ENCODE data around the gene CERK.

The CERK gene

DNA sequence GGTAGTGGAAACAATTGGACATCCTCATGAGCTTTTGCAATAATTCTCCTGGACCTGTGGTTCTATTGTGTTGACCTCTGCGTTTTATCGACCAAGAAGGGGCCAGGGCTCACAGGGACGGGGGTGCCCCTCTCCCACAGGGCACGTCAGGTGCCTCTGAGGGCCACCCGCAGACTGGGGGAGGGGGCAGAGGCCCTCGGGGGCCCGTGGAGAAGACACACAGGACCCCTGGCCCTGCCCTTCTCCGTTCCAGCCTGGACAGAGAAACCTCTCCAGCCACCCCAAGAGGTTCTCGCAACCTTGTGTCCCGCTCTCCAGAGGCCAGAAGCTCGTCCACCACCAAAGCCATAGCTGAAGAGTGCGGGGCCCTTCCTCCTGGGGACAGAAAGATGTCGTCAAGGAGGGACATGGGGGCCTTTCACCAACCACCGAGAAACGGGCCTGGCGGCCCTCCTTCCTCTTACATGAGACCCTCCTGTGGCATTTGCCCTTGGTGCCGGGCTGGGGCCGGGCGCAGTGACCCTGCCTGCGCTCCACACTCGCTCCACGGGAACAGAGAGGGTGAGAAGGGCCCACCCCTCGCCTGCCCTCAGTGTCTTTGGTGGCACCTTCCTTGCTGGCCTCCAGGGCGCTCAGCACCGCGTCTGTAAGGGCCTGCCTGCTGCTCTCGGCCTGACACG is 60.6 kb downstream of the CERK start:
- DNase-seq (ENCODE audit: low spot score) = no peak

GRCh38 chr22:46676881-46677280 is 61.2 kb downstream of the CERK start:
- no peak for DNase-seq (ENCODE audit: low spot score)

DNA sequence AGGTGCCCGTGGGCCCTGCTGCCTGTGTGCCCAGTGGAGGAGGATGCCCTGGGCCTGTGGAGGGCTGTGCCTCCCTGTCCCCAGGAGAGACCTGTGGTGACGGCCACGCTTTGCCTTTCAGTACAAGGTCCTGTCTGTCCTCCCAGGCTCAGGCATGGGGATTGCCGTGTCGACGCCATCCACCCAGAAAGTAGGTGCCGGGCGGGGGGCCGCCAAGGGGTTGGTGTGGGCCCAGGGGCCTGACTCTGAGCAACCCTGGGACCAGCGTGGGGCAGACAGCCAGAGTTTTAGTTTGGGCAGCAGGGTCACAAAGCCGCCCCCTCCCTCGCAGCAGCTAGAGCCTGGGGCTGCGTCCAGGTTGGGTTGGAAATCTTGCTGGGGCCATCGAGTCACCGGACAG is 61.6 kb downstream of the CERK start:
- no peak for DNase-seq (ENCODE audit: low spot score)

- DNase-seq (ENCODE audit: low spot score) = no peak
Observed at GRCh38 chr22:46675938-46676337, 62.1 kb downstream of the CERK start.

GRCh38 chr22:46675479-46675878 is 62.6 kb downstream of the CERK start:
- no peak for DNase-seq (ENCODE audit: low spot score)

DNA sequence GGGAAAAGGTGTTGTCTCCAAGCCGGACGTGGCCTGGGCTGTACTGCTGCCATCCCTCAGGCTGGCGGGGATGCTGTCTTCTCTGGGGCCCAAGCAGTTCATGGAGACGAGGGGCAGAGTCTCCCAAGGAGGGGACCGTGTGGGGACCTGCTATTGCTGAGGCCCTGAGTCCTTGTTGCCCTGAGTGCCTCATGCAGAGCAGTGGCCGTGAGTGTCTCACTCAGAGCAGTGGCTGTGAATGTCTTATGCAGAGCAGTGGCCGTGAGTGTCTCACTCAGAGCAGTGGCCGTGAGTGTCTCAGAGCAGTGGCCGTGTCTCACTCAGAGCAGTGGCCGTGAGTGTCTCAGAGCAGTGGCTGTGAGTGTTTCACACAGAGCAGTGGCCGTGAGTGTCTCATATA is 63.1 kb downstream of the CERK start:
- DNase-seq (ENCODE audit: low spot score) = no peak

DNA sequence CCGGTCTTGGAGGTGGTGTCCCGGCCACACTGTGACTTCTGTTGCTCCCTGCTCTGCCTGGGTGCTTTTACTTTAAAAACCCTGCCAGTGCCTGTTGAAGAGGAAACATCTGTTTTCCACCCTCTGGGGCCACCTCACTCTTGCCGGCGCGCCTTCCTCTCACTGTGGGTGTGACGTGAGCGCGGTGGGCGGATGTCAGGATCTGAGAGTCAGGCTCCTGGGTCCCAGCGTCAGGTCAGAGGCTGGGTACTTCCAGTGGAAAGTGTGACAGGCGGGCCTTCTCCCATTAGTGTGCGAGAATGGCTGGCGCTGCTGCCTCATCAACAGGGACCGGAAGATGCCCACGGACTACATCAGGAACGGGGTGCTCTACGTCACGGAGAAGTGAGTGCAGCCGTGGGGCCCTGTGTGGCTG is 63.7 kb downstream of the CERK start:
- no peak for DNase-seq (ENCODE audit: low spot score)

GRCh38 chr22:46673662-46674236 is 64.3 kb downstream of the CERK start:
- no peak for DNase-seq (ENCODE audit: low spot score)

DNA sequence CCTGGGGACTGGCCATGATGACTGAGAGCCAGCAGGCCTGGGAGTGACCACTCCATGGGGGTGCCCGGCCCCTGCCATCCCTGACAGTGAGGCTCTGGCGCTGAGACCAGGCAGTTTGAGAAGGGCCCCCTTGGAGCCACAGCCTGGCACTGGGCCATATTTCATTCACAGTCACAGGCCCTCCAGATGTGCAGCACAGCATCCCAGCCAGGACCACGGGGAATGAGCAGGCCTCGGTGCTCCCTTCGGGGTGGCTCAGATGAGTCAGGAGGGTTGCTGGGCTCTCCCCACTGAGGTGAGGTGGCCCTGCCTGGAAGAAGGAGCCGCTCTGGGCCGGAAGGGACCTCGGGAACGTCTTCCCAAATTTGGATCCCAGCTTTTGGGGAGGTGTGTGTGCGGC is 64.8 kb downstream of the CERK start:
- DNase-seq (ENCODE audit: low spot score) = no peak

DNA sequence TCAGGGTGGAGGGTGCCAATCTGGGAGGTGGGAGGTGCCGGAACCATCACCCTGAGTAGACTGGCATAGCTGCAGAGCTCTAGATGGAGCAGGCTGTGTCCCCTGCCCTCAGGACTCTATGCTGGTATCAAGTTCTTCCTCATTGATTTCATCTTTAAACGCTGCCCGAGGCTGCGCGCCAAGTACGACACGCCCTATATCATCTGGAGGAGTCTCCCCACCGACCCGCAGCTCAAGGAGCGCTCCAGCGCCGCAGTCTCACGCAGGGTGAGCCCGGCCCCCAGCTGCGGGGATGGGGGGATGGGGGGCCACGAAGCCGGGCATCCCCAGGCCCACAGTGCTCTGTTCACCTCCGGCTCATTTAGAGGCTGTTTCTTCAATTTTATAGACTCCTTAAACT is 65.3 kb downstream of the CERK start:
- DNase-seq (ENCODE audit: low spot score) = no peak

- DNase-seq (ENCODE audit: low spot score) = no peak
Observed at GRCh38 chr22:46671824-46672432, 66.1 kb downstream of the CERK start.

- DNase-seq (ENCODE audit: low spot score) = no peak
Observed at GRCh38 chr22:46669201-46669600, 68.9 kb downstream of the CERK start.

DNA sequence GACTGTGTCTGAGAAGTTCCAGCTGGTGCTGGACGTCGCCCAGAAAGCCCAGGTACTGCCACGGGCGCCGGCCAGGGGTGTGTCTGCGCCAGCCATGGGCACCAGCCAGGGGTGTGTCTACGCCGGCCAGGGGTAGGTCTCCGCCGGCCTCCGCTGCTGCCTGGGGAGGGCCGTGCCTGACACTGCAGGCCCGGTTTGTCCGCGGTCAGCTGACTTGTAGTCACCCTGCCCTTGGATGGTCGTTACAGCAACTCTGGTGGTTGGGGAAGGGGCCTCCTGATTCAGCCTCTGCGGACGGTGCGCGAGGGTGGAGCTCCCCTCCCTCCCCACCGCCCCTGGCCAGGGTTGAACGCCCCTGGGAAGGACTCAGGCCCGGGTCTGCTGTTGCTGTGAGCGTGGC is 69.9 kb downstream of the CERK start:
- DNase-seq (ENCODE audit: low spot score) = no peak

DNA sequence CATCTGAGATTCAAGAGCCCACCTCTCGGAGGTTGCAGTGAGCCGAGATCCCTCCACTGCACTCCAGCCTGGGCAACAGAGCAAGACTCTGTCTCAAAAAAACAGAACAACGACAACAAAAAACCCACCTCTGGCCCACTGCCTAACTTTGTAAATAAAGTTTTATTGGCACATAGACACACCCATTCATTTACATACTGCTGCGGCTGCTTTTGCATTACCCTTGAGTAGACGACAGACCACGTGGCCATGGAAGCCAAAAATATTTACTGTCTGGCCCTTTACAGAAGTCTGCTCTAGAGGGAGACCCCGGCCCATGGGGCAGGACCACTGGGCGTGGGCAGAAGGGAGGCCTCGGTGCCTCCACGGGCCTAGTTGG is 70.8 kb downstream of the CERK start:
- no peak for DNase-seq (ENCODE audit: low spot score)

DNA sequence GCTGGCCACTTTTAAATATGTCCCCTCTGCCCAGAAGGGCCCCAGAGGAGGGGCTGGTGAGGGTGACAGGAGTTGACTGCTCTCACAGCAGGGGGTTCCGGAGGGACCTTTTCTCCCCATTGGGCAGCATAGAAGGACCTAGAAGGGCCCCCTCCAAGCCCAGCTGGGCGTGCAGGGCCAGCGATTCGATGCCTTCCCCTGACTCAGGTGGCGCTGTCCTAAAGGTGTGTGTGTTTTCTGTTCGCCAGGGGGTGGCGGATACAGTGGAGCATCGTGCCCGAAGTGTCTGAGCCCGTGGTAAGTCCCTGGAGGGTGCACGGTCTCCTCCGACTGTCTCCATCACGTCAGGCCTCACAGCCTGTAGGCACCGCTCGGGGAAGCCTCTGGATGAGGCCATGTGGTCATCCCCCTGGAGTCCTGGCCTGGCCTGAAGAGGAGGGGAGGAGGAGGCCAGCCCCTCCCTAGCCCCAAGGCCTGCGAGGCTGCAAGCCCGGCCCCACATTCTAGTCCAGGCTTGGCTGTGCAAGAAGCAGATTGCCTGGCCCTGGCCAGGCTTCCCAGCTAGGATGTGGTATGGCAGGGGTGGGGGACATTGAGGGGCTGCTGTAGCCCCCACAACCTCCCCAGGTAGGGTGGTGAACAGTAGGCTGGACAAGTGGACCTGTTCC is 71.3 kb downstream of the CERK start:
- DNase-seq (ENCODE audit: low spot score) = no peak

GRCh38 chr22:46665751-46666280 is 72.2 kb downstream of the CERK start:
- DNase-seq (ENCODE audit: low spot score) = no peak

DNA sequence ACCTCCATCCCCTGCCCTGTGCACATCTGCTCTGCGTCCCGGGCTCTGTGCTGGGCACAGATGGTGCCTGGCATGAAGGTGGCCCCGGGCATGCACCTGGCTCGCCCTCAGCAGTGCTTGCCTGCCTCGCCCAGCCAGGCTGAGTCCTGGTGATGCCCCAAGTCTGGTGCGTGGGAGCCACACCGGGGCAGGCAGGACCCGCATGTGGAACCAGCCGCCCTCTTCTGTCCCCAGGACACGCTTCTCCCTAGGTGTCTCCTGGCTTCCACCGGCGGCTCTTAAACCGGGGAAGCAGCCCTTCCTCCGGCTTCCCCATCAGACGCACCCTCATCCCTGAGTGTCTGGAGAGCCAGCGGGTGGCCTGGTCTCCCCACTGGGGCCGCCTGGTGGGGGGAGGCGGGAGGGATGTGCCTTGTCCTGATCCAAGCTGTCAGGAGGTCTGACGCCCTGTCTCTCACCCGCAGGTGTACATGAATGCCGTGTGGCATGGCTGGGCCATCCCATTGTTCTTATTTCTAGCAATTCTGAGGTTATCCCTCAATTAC is 72.8 kb downstream of the CERK start:
- DNase-seq (ENCODE audit: low spot score) = no peak

DNA sequence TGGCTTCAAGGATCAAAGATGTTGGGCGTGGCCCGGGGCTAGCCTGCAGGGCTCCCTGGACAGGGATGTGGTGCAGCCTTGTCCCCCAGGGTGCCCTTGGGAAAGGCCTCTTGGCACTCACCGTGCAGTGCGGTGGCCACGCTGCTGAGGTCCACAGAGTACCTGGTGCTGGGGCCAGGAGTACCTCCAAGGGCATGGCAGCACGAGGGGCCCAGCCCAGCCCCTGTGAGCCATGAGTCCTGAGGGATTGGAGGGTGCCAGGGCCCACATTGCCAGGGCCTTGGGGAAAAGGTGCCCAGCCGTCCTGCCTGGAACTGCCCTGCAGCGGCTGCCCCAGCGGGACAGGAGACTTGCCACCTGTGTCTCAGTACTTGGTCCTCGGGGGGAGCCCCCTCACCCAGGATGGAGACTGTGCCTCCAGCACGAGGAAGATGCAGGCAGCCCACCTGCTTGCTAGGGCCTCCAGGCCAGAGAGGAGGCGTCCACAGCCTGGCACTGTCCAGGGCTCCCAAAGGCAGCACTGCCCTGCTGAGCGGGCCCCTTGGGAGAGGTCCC is 73.7 kb downstream of the CERK start:
- no peak for DNase-seq (ENCODE audit: low spot score)

- no peak for DNase-seq (ENCODE audit: low spot score)
Observed at GRCh38 chr22:46663436-46664100, 74.5 kb downstream of the CERK start.

- DNase-seq (ENCODE audit: low spot score) = no peak
Observed at GRCh38 chr22:46663001-46663400, 75.1 kb downstream of the CERK start.

- no peak for DNase-seq (ENCODE audit: low spot score)
Observed at GRCh38 chr22:46662226-46662625, 75.8 kb downstream of the CERK start.
